ENCODE measurements around the gene SERPINI2. TPM values are rescaled to one million over a fixed set of nuclear protein-coding genes. Genes with fewer than 3 reads are reported as not detected.

The SERPINI2 gene
- total RNA-seq, 1 donor from 2014 or later = 0.70 TPM

- H3K4me1 Mint-ChIP-seq (ENCODE audit: unreplicated experiment) = no peaks in the 10 kb centered on the region
- no peaks in the 10 kb centered on the region for H3K36me3 Mint-ChIP-seq
- no peak for DNase-seq (ENCODE audit: extremely low spot score, unreplicated experiment)
- no peak for TF ChIP-seq CTCF (conservative IDR thresholded peaks at IDR 0.05)
- no peak overlapping the region for H3K27ac Mint-ChIP-seq
- no peak overlapping the region for H3K4me3 Mint-ChIP-seq
- H3K27me3 Mint-ChIP-seq = no peaks in the 10 kb centered on the region
- H3K9me3 Mint-ChIP-seq = no peaks in the 10 kb centered on the region
These were observed 10.7 kb upstream of the SERPINI2 start for GRCh38 chr3:167484551-167484950.

GRCh38 chr3:167483708-167484475 lies 10.1 kb upstream of the SERPINI2 start:
- Mint-ChIP-seq H3K4me1 (ENCODE audit: unreplicated experiment) (no peaks in the 10 kb centered on the region), H3K27me3 (no peaks in the 10 kb centered on the region), H3K4me3 (no peak overlapping the region), H3K27ac (no peak overlapping the region), H3K36me3 (no peaks in the 10 kb centered on the region), H3K9me3 (no peaks in the 10 kb centered on the region)
- no peak for TF ChIP-seq CTCF (conservative IDR thresholded peaks at IDR 0.05)
- DNase-seq (ENCODE audit: extremely low spot score, unreplicated experiment) = no peak

- H3K27me3 Mint-ChIP-seq = no peaks in the 10 kb centered on the region
- no peak overlapping the region for H3K27ac Mint-ChIP-seq
- H3K4me3 Mint-ChIP-seq = no peak overlapping the region
- H3K36me3 Mint-ChIP-seq = no peaks in the 10 kb centered on the region
- TF ChIP-seq CTCF (conservative IDR thresholded peaks at IDR 0.05) = no peak
- no peak for DNase-seq (ENCODE audit: extremely low spot score, unreplicated experiment)
- no peaks in the 10 kb centered on the region for H3K4me1 Mint-ChIP-seq (ENCODE audit: unreplicated experiment)
- no peaks in the 10 kb centered on the region for H3K9me3 Mint-ChIP-seq
These were observed 7.3 kb upstream of the SERPINI2 start for GRCh38 chr3:167481164-167481563.

- DNase-seq (ENCODE audit: extremely low spot score, unreplicated experiment) = no peak
- Mint-ChIP-seq H3K27ac (no peak overlapping the region), H3K4me3 (no peak overlapping the region), H3K9me3 (no peaks in the 10 kb centered on the region), H3K36me3 (no peaks in the 10 kb centered on the region), H3K27me3 (no peaks in the 10 kb centered on the region), H3K4me1 (ENCODE audit: unreplicated experiment) (no peaks in the 10 kb centered on the region)
- TF ChIP-seq CTCF (conservative IDR thresholded peaks at IDR 0.05) = no peak
These were observed 6.9 kb upstream of the SERPINI2 start for GRCh38 chr3:167480748-167481147.

- H3K36me3 Mint-ChIP-seq = no peaks in the 10 kb centered on the region
- no peak for TF ChIP-seq CTCF (conservative IDR thresholded peaks at IDR 0.05)
These were observed 4.5 kb downstream of the SERPINI2 start for GRCh38 chr3:167469381-167469780.

More at GRCh38 chr3:167469381-167469780, 4.5 kb downstream of the SERPINI2 start:
- Mint-ChIP-seq H3K27ac (no peak overlapping the region), H3K9me3 (no peaks in the 10 kb centered on the region), H3K27me3 (no peaks in the 10 kb centered on the region), H3K4me1 (ENCODE audit: unreplicated experiment) (no peaks in the 10 kb centered on the region), H3K4me3 (no peak overlapping the region)
- no peak for DNase-seq (ENCODE audit: extremely low spot score, unreplicated experiment)

Data from type B pancreatic cell (in vitro differentiated cells).